ENCODE measurements around the gene ACP2. TPM values are rescaled to one million over a fixed set of nuclear protein-coding genes. Genes with fewer than 3 reads are reported as not detected.

The ACP2 gene
- total RNA-seq, 4 donors from 2014 or later, result 21.0 to 46.0 (median 32.0) TPM

DNA sequence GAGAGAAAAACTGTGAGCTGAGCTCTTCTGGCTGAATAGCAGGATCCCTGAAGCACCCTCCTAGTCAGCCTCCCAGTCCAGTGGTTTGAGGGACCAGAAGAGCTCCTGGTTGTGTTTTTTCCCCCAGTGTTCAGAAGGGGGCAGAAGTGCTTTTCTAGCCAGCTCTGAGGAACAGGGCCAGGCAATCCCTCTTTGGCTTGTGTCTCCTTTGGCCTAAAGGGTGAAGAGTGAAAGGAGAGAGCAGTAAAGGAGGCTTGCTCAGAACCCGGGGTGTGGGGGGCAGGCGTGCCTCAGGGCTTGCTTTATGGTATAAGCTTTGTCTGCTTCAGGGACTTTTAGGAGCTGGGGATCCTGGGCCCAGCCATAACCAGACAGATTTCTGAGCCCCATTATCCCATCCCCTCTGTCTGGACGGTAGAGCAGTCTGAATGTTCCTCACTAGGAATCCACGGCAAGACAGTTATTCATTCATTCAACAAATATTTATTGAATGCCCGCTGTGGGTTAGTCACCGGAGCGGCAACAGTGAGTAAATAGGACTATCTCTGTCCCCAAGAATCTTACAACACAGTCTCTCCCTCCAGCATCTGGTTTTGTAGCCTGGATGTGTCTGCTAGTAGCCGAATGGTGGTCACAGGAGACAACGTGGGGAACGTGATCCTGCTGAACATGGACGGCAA lies 14.5 kb downstream of the ACP2 start:
- Histone ChIP-seq H3K27me3 (no peaks in the 10 kb centered on the region), H3K36me3 (peaks cover 0 to 91% of the 10 kb centered on the region in 2 donors), H3K4me1 (peaks cover 0 to 16% (median 0%) of the 10 kb centered on the region in 3 donors), H3K27ac (peak overlapping the region in 3 of 4 donors; percentile 5 to 71 (median 12)), H3K9me3 (no peaks in the 10 kb centered on the region), H3K4me3 (no peak overlapping the region)
- WGBS, 2 donors (ENCODE audit: low coverage in 1 of 2), result 65% methylated on average over 9 of the region's 11 CpGs; no CpG with 5 or more reads in 1 of the 2 donors
- TF ChIP-seq POLR2AphosphoS5 (IDR thresholded peaks at IDR 0.05) (no peak), POLR2A (IDR thresholded peaks at IDR 0.05) (no peak), EP300 (IDR thresholded peaks at IDR 0.05) (no peak)
- TF ChIP-seq, protein P1, sequence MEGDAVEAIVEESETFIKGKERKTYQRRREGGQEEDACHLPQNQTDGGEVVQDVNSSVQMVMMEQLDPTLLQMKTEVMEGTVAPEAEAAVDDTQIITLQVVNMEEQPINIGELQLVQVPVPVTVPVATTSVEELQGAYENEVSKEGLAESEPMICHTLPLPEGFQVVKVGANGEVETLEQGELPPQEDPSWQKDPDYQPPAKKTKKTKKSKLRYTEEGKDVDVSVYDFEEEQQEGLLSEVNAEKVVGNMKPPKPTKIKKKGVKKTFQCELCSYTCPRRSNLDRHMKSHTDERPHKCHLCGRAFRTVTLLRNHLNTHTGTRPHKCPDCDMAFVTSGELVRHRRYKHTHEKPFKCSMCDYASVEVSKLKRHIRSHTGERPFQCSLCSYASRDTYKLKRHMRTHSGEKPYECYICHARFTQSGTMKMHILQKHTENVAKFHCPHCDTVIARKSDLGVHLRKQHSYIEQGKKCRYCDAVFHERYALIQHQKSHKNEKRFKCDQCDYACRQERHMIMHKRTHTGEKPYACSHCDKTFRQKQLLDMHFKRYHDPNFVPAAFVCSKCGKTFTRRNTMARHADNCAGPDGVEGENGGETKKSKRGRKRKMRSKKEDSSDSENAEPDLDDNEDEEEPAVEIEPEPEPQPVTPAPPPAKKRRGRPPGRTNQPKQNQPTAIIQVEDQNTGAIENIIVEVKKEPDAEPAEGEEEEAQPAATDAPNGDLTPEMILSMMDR (IDR thresholded peaks at IDR 0.05), result peak in 2 of 4 experiments; percentile 15 to 46
- ATAC-seq, result peak; percentile 39

DNA sequence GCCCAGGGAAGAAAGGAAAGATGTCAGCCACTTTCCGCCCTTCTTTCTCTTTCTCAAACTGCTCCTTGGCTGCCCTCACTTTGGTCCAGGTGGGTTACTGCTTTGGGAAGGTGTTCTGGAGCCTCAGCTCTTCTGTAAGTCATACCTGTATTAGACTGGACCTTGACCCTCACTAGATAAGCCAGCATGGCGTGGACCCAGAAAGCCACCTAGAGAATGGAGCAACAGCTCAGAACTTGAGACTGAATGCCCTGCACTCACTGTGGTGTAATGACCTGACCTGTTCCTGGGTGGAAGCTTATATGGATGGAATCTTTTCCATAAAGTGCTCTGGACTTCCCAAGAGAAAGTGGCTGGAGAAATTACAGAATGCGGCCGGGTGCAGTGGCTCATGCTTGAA lies 15.6 kb downstream of the ACP2 start:
- Histone ChIP-seq H3K36me3 (peaks cover 0 to 86% of the 10 kb centered on the region in 2 donors), H3K9me3 (no peaks in the 10 kb centered on the region)
- ATAC-seq, result no peak

DNA sequence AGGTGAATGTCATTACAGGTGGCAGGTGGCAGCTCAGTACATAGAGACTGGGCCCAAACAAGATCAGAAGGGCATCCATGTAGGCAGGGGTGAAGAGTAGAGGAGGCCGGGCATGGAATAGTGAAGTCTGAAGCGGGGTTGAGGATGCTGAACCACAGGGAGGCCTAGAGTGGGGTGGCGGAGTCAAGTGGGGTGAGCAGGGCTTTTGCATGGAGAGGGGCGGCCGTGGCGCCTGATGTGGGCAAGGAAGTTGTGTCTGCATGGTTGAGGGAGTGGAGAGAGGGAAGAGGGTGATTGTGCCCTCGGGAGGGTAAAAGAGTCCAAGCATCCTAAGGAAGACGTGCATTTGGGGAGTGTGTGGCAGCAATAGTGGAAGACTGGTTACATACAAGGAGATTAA lies 19.5 kb downstream of the ACP2 start:
- no peak overlapping the region for H3K27ac ChIP-seq
- no peaks in the 10 kb centered on the region for H3K9me3 ChIP-seq
- TF ChIP-seq, protein P1 (IDR thresholded peaks at IDR 0.05), result no peak
- TF ChIP-seq POLR2AphosphoS5 (IDR thresholded peaks at IDR 0.05), result no peak
- TF ChIP-seq EP300 (IDR thresholded peaks at IDR 0.05), result no peak
- no peak for TF ChIP-seq POLR2A (IDR thresholded peaks at IDR 0.05)
- no peak overlapping the region for H3K4me3 ChIP-seq
- 82 to 94% methylated on average over 7 to 8 of the region's 8 CpGs for WGBS, 2 donors (ENCODE audit: low coverage in 1 of 2)
- peaks cover 0 to 87% of the 10 kb centered on the region in 2 donors for H3K36me3 ChIP-seq
- H3K4me1 ChIP-seq, result peaks cover 0 to 5% (median 0%) of the 10 kb centered on the region in 3 donors
- no peak for ATAC-seq
- H3K27me3 ChIP-seq, result no peaks in the 10 kb centered on the region

More for the DNA sequence above, 15.6 kb downstream of the ACP2 start:
- peaks cover 0 to 16% (median 0%) of the 10 kb centered on the region in 3 donors for H3K4me1 ChIP-seq
- H3K4me3 ChIP-seq, result no peak overlapping the region
- H3K27me3 ChIP-seq, result no peaks in the 10 kb centered on the region
- no peak overlapping the region for H3K27ac ChIP-seq
- 96% methylated on average over 3 of the region's 4 CpGs; no CpG with 5 or more reads in 1 of the 2 donors for WGBS, 2 donors (ENCODE audit: low coverage in 1 of 2)
- TF ChIP-seq, protein P1 (IDR thresholded peaks at IDR 0.05), result no peak
- no peak for TF ChIP-seq EP300 (IDR thresholded peaks at IDR 0.05)
- TF ChIP-seq POLR2A (IDR thresholded peaks at IDR 0.05), result no peak
- no peak for TF ChIP-seq POLR2AphosphoS5 (IDR thresholded peaks at IDR 0.05)

DNA sequence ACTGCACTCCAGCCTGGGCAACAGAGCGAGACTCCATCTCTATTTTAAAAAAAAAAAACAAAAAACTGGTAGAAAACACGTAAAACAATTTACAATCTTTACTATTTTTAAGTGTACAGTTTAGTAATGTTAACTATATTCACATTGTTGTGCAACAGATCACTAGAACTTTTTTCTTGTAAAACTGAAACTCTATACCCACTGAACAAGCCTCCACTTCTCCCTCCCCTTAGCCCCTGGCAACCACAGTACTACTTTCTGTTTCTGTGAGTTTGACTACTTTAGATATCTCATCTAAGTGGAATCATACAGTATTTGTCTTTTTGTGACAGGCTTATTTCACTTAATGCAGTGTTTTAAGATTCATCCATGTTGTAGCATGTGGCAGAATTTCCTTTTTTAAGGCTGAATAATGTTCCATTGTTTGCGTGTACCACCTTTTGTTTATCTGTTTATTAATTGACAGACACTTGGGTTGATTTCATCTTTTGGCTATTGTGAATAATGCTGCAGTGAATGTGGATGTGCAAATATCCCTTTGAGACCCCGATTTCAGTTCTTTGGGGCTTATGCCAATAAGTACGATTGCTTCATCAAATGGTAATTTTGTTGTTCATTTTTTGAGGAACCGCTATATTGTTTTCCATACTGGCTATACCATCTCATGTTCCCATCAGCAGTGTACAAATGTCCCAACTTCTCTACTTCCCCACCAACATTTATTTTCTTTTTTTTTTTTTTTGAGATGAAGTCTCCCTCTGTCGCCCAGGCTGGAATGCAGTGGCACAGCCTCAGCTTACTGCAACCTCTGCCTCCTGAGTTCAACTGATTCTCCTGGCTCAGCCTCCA lies 22.8 kb downstream of the ACP2 start:
- no peak for ATAC-seq
- Histone ChIP-seq H3K4me3 (no peak overlapping the region), H3K36me3 (peaks cover 0 to 90% of the 10 kb centered on the region in 2 donors), H3K4me1 (peaks cover 0 to 5% (median 0%) of the 10 kb centered on the region in 3 donors), H3K27ac (no peak overlapping the region), H3K27me3 (no peaks in the 10 kb centered on the region), H3K9me3 (no peaks in the 10 kb centered on the region)
- no peak for TF ChIP-seq POLR2AphosphoS5 (IDR thresholded peaks at IDR 0.05)
- no peak for TF ChIP-seq POLR2A (IDR thresholded peaks at IDR 0.05)
- 95 to 96% methylated on average over 6 to 7 of the region's 7 CpGs for WGBS, 2 donors (ENCODE audit: low coverage in 1 of 2)

DNA sequence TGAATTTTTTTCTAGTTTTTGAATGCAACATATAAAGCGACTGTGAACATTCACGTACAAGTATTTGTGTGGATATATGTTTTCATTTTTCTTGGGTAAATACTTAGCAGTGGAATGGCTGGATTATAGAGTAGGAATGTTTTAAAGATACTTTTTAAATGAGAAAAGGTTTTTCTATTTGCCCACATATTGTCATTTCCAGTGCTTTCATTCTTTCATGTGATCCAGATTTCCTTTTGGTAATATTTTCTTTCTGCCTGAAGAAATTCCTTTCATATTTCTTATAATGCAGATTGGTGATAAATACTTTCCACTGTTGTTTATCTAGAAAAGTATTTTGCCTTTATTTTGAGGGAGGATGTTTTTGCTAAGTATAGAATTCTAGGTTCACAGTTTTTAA lies 25.9 kb downstream of the ACP2 start:
- Histone ChIP-seq H3K36me3 (peaks cover 0 to 89% of the 10 kb centered on the region in 2 donors), H3K4me3 (no peak overlapping the region), H3K4me1 (peaks cover 0 to 35% (median 0%) of the 10 kb centered on the region in 3 donors), H3K27me3 (no peaks in the 10 kb centered on the region), H3K27ac (no peak overlapping the region), H3K9me3 (no peaks in the 10 kb centered on the region)
- ATAC-seq, result no peak
- 64 to 90% methylated on average over 2 of the region's 2 CpGs for whole genome bisulfite sequencing, 2 donors (ENCODE audit: low coverage in 1 of 2)
- TF ChIP-seq, protein P1 (IDR thresholded peaks at IDR 0.05), result no peak
- TF ChIP-seq POLR2AphosphoS5 (IDR thresholded peaks at IDR 0.05) (no peak), POLR2A (IDR thresholded peaks at IDR 0.05) (no peak), EP300 (IDR thresholded peaks at IDR 0.05) (no peak)
